Liver (tissue), 9 donors: ENCODE results near the gene IFIT3. TPM values are rescaled to one million over a fixed set of nuclear protein-coding genes. Genes with fewer than 3 reads are reported as not detected.

Experiments
- DNase-seq: peaks from one replicate; pipeline ENCODE4 v3.0.0-alpha.2; 2017; ENCODE audit warnings: low spot score
- H3K27ac ChIP-seq, 2 donors: one replicate each; pipeline ENCODE4 v1.7.0; 2013; ENCODE audit warnings: inconsistent platforms in 2 of 2, low read length in 2 of 2, control low read depth in 1 of 2, low read depth in 1 of 2, mild to moderate bottlenecking in 1 of 2
- H3K27me3 ChIP-seq, 4 donors: one replicate each; pipeline versions ENCODE4 v1.6.1 to v1.7.0; 2013; ENCODE audit warnings: low read length in 3 of 4, inconsistent platforms in 1 of 4, mild to moderate bottlenecking in 1 of 4, moderate library complexity in 1 of 4; ENCODE audit not compliant: control insufficient read depth in 4 of 4, insufficient read depth in 4 of 4
- H3K36me3 ChIP-seq, 4 donors: one replicate each; pipeline versions ENCODE4 v1.6.1 to v1.7.0; 2013; ENCODE audit warnings: low read length in 3 of 4, mild to moderate bottlenecking in 3 of 4, low read depth in 1 of 4, moderate library complexity in 1 of 4; ENCODE audit not compliant: control insufficient read depth in 4 of 4, insufficient read depth in 3 of 4
- H3K4me1 ChIP-seq, 4 donors: one replicate each; pipeline versions ENCODE4 v1.6.1 to v1.7.0; 2013; ENCODE audit warnings: low read length in 3 of 4, mild to moderate bottlenecking in 3 of 4, moderate library complexity in 1 of 4; ENCODE audit not compliant: control insufficient read depth in 4 of 4, insufficient read depth in 4 of 4
- H3K4me3 ChIP-seq, 3 donors: one replicate each; pipeline versions ENCODE4 v1.6.1 to v1.7.0; 2013; ENCODE audit warnings: low read length in 3 of 3, control low read depth in 1 of 3, low read depth in 1 of 3, mild to moderate bottlenecking in 1 of 3
- H3K9ac ChIP-seq, 2 donors: one replicate each; pipeline ENCODE4 v1.7.0; 2013; ENCODE audit warnings: low read length in 2 of 2, mild to moderate bottlenecking in 2 of 2, moderate library complexity in 2 of 2, control low read depth in 1 of 2, low read depth in 1 of 2
- H3K9me3 ChIP-seq, 4 donors: one replicate each; pipeline versions ENCODE4 v1.6.1 to v1.7.0; 2013; ENCODE audit warnings: low read length in 3 of 4; ENCODE audit not compliant: control insufficient read depth in 4 of 4
- EGR1 ChIP-seq, 2 donors: IDR thresholded peaks; 2 replicates each; pipeline ENCODE4 v1.6.1; 2016 to 2018; ENCODE audit warnings: antibody characterized with exemption in 2 of 2, low read depth in 2 of 2
- FOXA1 ChIP-seq: IDR thresholded peaks from 2 replicates; pipeline ENCODE4 v1.6.1; 2016; ENCODE audit warnings: antibody characterized with exemption
- FOXA2 ChIP-seq: IDR thresholded peaks from 2 replicates; pipeline ENCODE4 v1.6.1; 2016; ENCODE audit warnings: antibody characterized with exemption
- GABPA ChIP-seq, 2 donors: IDR thresholded peaks in 1 of 2; conservative IDR thresholded peaks in 1 of 2; 2 replicates each; pipeline ENCODE4 v1.6.1; 2016; ENCODE audit warnings: antibody characterized with exemption in 2 of 2, mild to moderate bottlenecking in 1 of 2, moderate library complexity in 1 of 2
- HNF4A ChIP-seq, 2 donors: conservative IDR thresholded peaks; 2 replicates each; pipeline ENCODE4 v1.6.1; 2016; ENCODE audit warnings: antibody characterized with exemption in 2 of 2, mild to moderate bottlenecking in 2 of 2
- HNF4G ChIP-seq: IDR thresholded peaks from 2 replicates; pipeline ENCODE4 v1.6.1; 2016; ENCODE audit warnings: antibody characterized with exemption
- JUND ChIP-seq, 2 donors: IDR thresholded peaks; 2 replicates each; pipeline ENCODE4 v1.6.1; 2016; ENCODE audit warnings: antibody characterized with exemption in 2 of 2
- NR2F2 ChIP-seq: IDR thresholded peaks from 2 replicates; pipeline ENCODE4 v1.6.1; 2016; ENCODE audit warnings: antibody characterized with exemption
- RAD21 ChIP-seq, 2 donors: IDR thresholded peaks; 2 replicates each; pipeline ENCODE4 v1.6.1; 2016; ENCODE audit warnings: antibody characterized with exemption in 2 of 2, mild to moderate bottlenecking in 2 of 2
- RXRA ChIP-seq, 2 donors: IDR thresholded peaks; 2 replicates each; pipeline ENCODE4 v1.6.1; 2017 to 2018; ENCODE audit warnings: antibody characterized with exemption in 2 of 2, mild to moderate bottlenecking in 1 of 2
- SP1 ChIP-seq: IDR thresholded peaks from 2 replicates; pipeline ENCODE4 v1.6.1; 2018; ENCODE audit warnings: antibody characterized with exemption, mild to moderate bottlenecking
- TAF1 ChIP-seq: conservative IDR thresholded peaks from 2 replicates; pipeline ENCODE4 v1.6.1; 2016; ENCODE audit warnings: antibody characterized with exemption, mild to moderate bottlenecking
- YY1 ChIP-seq: IDR thresholded peaks from 2 replicates; pipeline ENCODE4 v1.6.1; 2016; ENCODE audit warnings: antibody characterized with exemption, mild to moderate bottlenecking
- WGBS: extraction: QIAGEN DNeasy Blood & Tissue Kit; methylation state at CpG from one replicate; pipeline ENCODE4 v1.1.7; 2013; 5-methylcytosine and 5-hydroxymethylcytosine counted together
- polyA plus RNA-seq, 2 donors: library from polyadenylated mRNA; stranded (reverse) in 1 of 2; unstranded in 1 of 2; fragments of 200-250 nt in 1 of 2; fragments of >200 nt in 1 of 2; fragmentation: Nextera tagmentation in 1 of 2; extraction: Ambion mirVana in 1 of 2; gene quantifications; one replicate each; pipeline versions ENCODE4 v1.2.1 to v1.2.3, GENCODE V29; 2013 to 2015
- total RNA-seq, 2 donors: library from RNA; depleted of rRNA; stranded (reverse); fragments of >200 nt; gene quantifications; one replicate each; pipeline ENCODE4 v1.2.3, GENCODE V29; 2014
- TF ChIP-seq, protein P1 (sequence below): IDR thresholded peaks from 2 replicates; pipeline ENCODE4 v1.6.1; 2016; ENCODE audit warnings: antibody characterized with exemption
- TF ChIP-seq, protein P2 (sequence below): IDR thresholded peaks from 2 replicates; pipeline ENCODE4 v1.6.1; 2016; ENCODE audit warnings: antibody characterized with exemption, mild to moderate bottlenecking
- TF ChIP-seq, protein P3 (sequence below): IDR thresholded peaks from 2 replicates; pipeline ENCODE4 v1.6.1; 2016; ENCODE audit warnings: antibody characterized with exemption
- TF ChIP-seq, protein P4 (sequence below): IDR thresholded peaks from 2 replicates; pipeline ENCODE4 v1.6.1; 2016; ENCODE audit warnings: antibody characterized with exemption
- TF ChIP-seq, protein P5 (sequence below): fragments of 150-350 bp; IDR thresholded peaks from 2 replicates; pipeline ENCODE4 v1.5.1; 2017; ENCODE audit warnings: improper control_type of control experiment, low read depth, low read length; ENCODE audit not compliant: missing input control
- donor health status: healthy.
- donor health status: healthy.
- donor health status: healthy.
- donor health status: healthy.
- donor health status: healthy.

The IFIT3 gene
- total and polyA plus RNA-seq, 4 donors = 9.2 to 11.2 (median 10.4) TPM

DNA sequence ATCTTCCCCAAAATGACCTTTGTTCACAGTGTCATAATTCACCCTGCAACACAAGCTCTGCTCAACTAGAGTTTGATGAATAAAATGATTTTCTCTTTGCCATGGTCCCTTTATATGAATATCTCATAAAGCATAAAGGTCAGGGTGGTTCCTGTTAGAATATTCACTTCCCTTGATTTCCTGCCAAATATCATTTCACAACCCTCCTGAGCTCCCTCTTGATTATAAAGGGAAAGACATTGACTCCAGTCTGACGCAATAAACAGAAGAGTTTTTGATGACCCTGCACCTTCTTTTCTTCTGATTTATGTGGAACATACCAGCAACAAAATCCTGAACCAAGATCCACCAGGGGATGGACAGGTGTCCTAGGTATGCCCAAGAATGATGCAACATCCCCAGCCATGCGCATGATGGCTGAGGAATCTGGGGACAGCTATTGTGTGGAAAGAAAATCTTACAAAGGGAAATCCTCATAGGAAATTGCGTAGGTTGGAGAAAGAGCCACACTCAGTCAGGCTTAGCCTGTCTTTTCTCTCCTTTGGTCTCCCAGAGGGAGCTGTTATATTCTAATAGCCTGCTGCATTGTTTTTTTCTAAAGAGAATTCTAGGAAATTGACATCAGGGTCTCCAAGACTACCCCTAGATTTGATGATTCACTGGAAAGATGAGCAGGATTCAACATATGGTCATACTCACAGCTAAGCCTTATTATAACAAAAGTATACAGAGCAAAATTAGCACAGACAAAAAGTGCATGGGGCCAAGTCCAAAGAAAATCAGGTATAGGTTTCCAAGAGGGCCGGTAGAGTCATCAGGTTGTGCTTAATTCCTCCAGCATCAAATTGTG lies 18.8 kb downstream of the IFIT3 start:
- Histone ChIP-seq H3K4me1 (peaks cover 17 to 52% (median 41%) of the 10 kb centered on the region in 4 donors), H3K36me3 (peaks cover 0 to 2% (median 0%) of the 10 kb centered on the region in 4 donors), H3K27ac (peak overlapping the region; percentile 65 to 75), H3K4me3 (no peak overlapping the region), H3K9me3 (no peaks in the 10 kb centered on the region), H3K9ac (no peak overlapping the region), H3K27me3 (no peaks in the 10 kb centered on the region)
- peak in 1 of 2 donors; percentile 27 for TF ChIP-seq EGR1 (IDR thresholded peaks at IDR 0.05; ENCODE audit: low read depth in 2 of 2)
- no peak for TF ChIP-seq FOXA2
- TF ChIP-seq, protein P1, sequence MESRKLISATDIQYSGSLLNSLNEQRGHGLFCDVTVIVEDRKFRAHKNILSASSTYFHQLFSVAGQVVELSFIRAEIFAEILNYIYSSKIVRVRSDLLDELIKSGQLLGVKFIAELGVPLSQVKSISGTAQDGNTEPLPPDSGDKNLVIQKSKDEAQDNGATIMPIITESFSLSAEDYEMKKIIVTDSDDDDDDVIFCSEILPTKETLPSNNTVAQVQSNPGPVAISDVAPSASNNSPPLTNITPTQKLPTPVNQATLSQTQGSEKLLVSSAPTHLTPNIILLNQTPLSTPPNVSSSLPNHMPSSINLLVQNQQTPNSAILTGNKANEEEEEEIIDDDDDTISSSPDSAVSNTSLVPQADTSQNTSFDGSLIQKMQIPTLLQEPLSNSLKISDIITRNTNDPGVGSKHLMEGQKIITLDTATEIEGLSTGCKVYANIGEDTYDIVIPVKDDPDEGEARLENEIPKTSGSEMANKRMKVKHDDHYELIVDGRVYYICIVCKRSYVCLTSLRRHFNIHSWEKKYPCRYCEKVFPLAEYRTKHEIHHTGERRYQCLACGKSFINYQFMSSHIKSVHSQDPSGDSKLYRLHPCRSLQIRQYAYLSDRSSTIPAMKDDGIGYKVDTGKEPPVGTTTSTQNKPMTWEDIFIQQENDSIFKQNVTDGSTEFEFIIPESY = peak; percentile 64
- TF ChIP-seq RXRA (IDR thresholded peaks at IDR 0.05) = peak; percentile 69 to 76
- TF ChIP-seq GABPA (IDR thresholded peaks at IDR 0.05 in 1 of 2, conservative IDR thresholded peaks at IDR 0.05 in 1 of 2) = no peak
- TF ChIP-seq, protein P2, sequence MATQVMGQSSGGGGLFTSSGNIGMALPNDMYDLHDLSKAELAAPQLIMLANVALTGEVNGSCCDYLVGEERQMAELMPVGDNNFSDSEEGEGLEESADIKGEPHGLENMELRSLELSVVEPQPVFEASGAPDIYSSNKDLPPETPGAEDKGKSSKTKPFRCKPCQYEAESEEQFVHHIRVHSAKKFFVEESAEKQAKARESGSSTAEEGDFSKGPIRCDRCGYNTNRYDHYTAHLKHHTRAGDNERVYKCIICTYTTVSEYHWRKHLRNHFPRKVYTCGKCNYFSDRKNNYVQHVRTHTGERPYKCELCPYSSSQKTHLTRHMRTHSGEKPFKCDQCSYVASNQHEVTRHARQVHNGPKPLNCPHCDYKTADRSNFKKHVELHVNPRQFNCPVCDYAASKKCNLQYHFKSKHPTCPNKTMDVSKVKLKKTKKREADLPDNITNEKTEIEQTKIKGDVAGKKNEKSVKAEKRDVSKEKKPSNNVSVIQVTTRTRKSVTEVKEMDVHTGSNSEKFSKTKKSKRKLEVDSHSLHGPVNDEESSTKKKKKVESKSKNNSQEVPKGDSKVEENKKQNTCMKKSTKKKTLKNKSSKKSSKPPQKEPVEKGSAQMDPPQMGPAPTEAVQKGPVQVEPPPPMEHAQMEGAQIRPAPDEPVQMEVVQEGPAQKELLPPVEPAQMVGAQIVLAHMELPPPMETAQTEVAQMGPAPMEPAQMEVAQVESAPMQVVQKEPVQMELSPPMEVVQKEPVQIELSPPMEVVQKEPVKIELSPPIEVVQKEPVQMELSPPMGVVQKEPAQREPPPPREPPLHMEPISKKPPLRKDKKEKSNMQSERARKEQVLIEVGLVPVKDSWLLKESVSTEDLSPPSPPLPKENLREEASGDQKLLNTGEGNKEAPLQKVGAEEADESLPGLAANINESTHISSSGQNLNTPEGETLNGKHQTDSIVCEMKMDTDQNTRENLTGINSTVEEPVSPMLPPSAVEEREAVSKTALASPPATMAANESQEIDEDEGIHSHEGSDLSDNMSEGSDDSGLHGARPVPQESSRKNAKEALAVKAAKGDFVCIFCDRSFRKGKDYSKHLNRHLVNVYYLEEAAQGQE = no peak
- no peak for TF ChIP-seq JUND (IDR thresholded peaks at IDR 0.05)
- peak; percentile 51 for TF ChIP-seq SP1
- peak; percentile 77 to 87 for TF ChIP-seq HNF4A (conservative IDR thresholded peaks at IDR 0.05)
- TF ChIP-seq YY1 = peak; percentile 75
- TF ChIP-seq, protein P3, sequence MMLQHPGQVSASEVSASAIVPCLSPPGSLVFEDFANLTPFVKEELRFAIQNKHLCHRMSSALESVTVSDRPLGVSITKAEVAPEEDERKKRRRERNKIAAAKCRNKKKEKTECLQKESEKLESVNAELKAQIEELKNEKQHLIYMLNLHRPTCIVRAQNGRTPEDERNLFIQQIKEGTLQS = peak; percentile 77
- TF ChIP-seq TAF1 = no peak
- TF ChIP-seq HNF4G = peak; percentile 36
- no peak for TF ChIP-seq FOXA1
- TF ChIP-seq RAD21 (IDR thresholded peaks at IDR 0.05) = peak in 1 of 2 donors; percentile 21
- TF ChIP-seq NR2F2 = peak; percentile 72
- TF ChIP-seq, protein P4, sequence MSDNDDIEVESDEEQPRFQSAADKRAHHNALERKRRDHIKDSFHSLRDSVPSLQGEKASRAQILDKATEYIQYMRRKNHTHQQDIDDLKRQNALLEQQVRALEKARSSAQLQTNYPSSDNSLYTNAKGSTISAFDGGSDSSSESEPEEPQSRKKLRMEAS = peak; percentile 66
- TF ChIP-seq, protein P5, sequence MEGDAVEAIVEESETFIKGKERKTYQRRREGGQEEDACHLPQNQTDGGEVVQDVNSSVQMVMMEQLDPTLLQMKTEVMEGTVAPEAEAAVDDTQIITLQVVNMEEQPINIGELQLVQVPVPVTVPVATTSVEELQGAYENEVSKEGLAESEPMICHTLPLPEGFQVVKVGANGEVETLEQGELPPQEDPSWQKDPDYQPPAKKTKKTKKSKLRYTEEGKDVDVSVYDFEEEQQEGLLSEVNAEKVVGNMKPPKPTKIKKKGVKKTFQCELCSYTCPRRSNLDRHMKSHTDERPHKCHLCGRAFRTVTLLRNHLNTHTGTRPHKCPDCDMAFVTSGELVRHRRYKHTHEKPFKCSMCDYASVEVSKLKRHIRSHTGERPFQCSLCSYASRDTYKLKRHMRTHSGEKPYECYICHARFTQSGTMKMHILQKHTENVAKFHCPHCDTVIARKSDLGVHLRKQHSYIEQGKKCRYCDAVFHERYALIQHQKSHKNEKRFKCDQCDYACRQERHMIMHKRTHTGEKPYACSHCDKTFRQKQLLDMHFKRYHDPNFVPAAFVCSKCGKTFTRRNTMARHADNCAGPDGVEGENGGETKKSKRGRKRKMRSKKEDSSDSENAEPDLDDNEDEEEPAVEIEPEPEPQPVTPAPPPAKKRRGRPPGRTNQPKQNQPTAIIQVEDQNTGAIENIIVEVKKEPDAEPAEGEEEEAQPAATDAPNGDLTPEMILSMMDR = no peak
- WGBS = 52% methylated on average over 4 of the region's 4 CpGs
- DNase-seq = no peak
